ENCODE results near the gene MVD. TPM values are rescaled to one million over a fixed set of nuclear protein-coding genes. Genes with fewer than 3 reads are reported as not detected.
"Not testable (repeated sequence)": the region's sequence is repeated elsewhere in the genome, so short reads cannot be mapped to it uniquely, and the experiment has no call there.

MVD gene
- total RNA-seq, 1 donor from 2014 or later = 59.0 TPM

GRCh38 chr16:88613911-88614817 lies 48.7 kb downstream of the MVD start:
- H3K4me1 Mint-ChIP-seq (ENCODE audit: unreplicated experiment) = peaks cover 20% of the 10 kb centered on the region
- TF ChIP-seq, protein P1, sequence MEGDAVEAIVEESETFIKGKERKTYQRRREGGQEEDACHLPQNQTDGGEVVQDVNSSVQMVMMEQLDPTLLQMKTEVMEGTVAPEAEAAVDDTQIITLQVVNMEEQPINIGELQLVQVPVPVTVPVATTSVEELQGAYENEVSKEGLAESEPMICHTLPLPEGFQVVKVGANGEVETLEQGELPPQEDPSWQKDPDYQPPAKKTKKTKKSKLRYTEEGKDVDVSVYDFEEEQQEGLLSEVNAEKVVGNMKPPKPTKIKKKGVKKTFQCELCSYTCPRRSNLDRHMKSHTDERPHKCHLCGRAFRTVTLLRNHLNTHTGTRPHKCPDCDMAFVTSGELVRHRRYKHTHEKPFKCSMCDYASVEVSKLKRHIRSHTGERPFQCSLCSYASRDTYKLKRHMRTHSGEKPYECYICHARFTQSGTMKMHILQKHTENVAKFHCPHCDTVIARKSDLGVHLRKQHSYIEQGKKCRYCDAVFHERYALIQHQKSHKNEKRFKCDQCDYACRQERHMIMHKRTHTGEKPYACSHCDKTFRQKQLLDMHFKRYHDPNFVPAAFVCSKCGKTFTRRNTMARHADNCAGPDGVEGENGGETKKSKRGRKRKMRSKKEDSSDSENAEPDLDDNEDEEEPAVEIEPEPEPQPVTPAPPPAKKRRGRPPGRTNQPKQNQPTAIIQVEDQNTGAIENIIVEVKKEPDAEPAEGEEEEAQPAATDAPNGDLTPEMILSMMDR (conservative IDR thresholded peaks at IDR 0.05) = no peak

GRCh38 chr16:88613293-88613692 lies 49.6 kb downstream of the MVD start:
- Mint-ChIP-seq H3K27ac (no peak overlapping the region), H3K4me3 (no peak overlapping the region)
- TF ChIP-seq, protein P1 (conservative IDR thresholded peaks at IDR 0.05) = no peak

More at GRCh38 chr16:88613911-88614817, 48.7 kb downstream of the MVD start:
- H3K4me3 Mint-ChIP-seq = no peak overlapping the region
- H3K36me3 Mint-ChIP-seq = peaks cover 11% of the 10 kb centered on the region
- H3K27ac Mint-ChIP-seq = no peak overlapping the region
- H3K9me3 Mint-ChIP-seq = no peaks in the 10 kb centered on the region
- DNase-seq (ENCODE audit: extremely low spot score, unreplicated experiment) = no peak
- no peaks in the 10 kb centered on the region for H3K27me3 Mint-ChIP-seq

GRCh38 chr16:88610909-88611812 lies 51.7 kb downstream of the MVD start:
- DNase-seq (ENCODE audit: extremely low spot score, unreplicated experiment) = no peak

More at GRCh38 chr16:88613293-88613692, 49.6 kb downstream of the MVD start:
- Mint-ChIP-seq H3K27me3 (no peaks in the 10 kb centered on the region), H3K36me3 (peaks cover 11% of the 10 kb centered on the region), H3K9me3 (no peaks in the 10 kb centered on the region), H3K4me1 (ENCODE audit: unreplicated experiment) (peaks cover 12% of the 10 kb centered on the region)
- no peak for DNase-seq (ENCODE audit: extremely low spot score, unreplicated experiment)

GRCh38 chr16:88610080-88610479 lies 52.8 kb downstream of the MVD start:
- Mint-ChIP-seq H3K36me3 (peaks cover 11% of the 10 kb centered on the region), H3K27ac (no peak overlapping the region), H3K27me3 (no peaks in the 10 kb centered on the region), H3K4me1 (ENCODE audit: unreplicated experiment) (no peaks in the 10 kb centered on the region), H3K4me3 (no peak overlapping the region), H3K9me3 (no peaks in the 10 kb centered on the region)
- TF ChIP-seq, protein P1 (conservative IDR thresholded peaks at IDR 0.05) = peak; percentile 44
- no peak for DNase-seq (ENCODE audit: extremely low spot score, unreplicated experiment)

More at GRCh38 chr16:88610909-88611812, 51.7 kb downstream of the MVD start:
- Mint-ChIP-seq H3K4me1 (ENCODE audit: unreplicated experiment) (peaks cover under 1% of the 10 kb centered on the region), H3K4me3 (no peak overlapping the region), H3K36me3 (peaks cover 11% of the 10 kb centered on the region), H3K27ac (no peak overlapping the region), H3K27me3 (no peaks in the 10 kb centered on the region), H3K9me3 (no peaks in the 10 kb centered on the region)
- TF ChIP-seq, protein P1 (conservative IDR thresholded peaks at IDR 0.05) = no peak

GRCh38 chr16:88609426-88609825 lies 53.5 kb downstream of the MVD start:
- not testable (repeated sequence) for H3K4me1 Mint-ChIP-seq (ENCODE audit: unreplicated experiment); H3K9me3 Mint-ChIP-seq; H3K4me3 Mint-ChIP-seq; DNase-seq (ENCODE audit: extremely low spot score, unreplicated experiment); H3K27me3 Mint-ChIP-seq; H3K27ac Mint-ChIP-seq
- H3K36me3 Mint-ChIP-seq = peaks cover 11% of the 10 kb centered on the region
